NT2/D1 (cell line): Measurements from ENCODE around the gene MGST2.

Experiments used
- DNase-seq: peaks from one replicate; pipeline ENCODE4 v3.0.0-alpha.2; 2011; ENCODE audit warnings: low read depth, low spot score
- H3K27me3 ChIP-seq: 2 replicates; pipeline ENCODE4 v1.6.0; 2011; ENCODE audit warnings: mild to moderate bottlenecking; ENCODE audit not compliant: insufficient read length, insufficient read depth
- H3K36me3 ChIP-seq: 2 replicates; pipeline ENCODE4 v1.6.1; 2011; ENCODE audit warnings: mild to moderate bottlenecking, low read length, mixed read lengths; ENCODE audit not compliant: insufficient read depth, insufficient read length
- H3K4me1 ChIP-seq: 2 replicates; pipeline ENCODE4 v1.5.1; 2011; ENCODE audit not compliant: insufficient read depth, insufficient read length
- H3K4me3 ChIP-seq: 2 replicates; pipeline ENCODE4 v1.5.1; 2011; ENCODE audit warnings: low read depth; ENCODE audit not compliant: insufficient read length
- H3K9ac ChIP-seq: 2 replicates; pipeline ENCODE4 v1.6.0; 2011; ENCODE audit warnings: low read depth; ENCODE audit not compliant: insufficient read length
- H3K9me3 ChIP-seq: 2 replicates; pipeline ENCODE4 v1.5.1; 2011; ENCODE audit warnings: mild to moderate bottlenecking, low read length; ENCODE audit not compliant: insufficient read depth
- SUZ12 ChIP-seq: IDR thresholded peaks from 2 replicates; pipeline ENCODE4 v1.6.1; 2011; ENCODE audit not compliant: insufficient read length, insufficient read depth; ENCODE audit errors: extremely low read depth
- YY1 ChIP-seq: IDR thresholded peaks from 2 replicates; pipeline ENCODE4 v1.6.1; 2011; ENCODE audit not compliant: insufficient read length, insufficient read depth
- ZNF274 ChIP-seq: IDR thresholded peaks from 2 replicates; pipeline ENCODE4 v1.6.1; 2011; ENCODE audit warnings: mild to moderate bottlenecking, low read depth, low read length

MGST2 gene

DNA sequence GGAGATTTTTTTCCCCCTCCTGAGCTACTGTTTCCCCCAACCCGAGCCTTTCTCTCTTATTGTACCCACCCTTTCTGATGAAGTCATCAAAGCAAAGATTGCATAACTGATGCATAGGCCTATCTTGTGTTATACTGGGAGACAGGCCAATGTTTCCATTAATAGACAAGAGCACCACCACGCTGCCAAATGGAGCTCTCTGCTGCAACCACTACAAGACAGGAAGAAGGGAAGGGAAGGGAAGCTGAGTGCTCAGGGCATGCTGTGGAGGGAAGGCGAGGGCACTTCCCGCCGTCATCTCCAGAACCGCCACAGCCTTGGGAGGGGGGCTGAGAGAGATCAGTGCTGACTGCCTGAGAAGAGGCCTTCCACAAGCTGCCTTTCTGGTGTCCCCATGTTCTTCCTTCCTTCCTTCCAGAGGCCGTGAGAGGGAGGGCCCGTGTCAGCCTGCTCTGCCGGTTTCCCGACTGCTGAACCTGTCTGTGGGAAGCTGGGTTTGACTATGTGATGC is 75.0 kb downstream of the MGST2 start:
- peaks cover 9% of the 10 kb centered on the region for H3K27me3 ChIP-seq
- H3K4me3 ChIP-seq: no peak overlapping the region
- H3K4me1 ChIP-seq: no peaks in the 10 kb centered on the region
- no peak for DNase-seq
- H3K36me3 ChIP-seq: no peaks in the 10 kb centered on the region
- H3K9me3 ChIP-seq: no peaks in the 10 kb centered on the region
- no peak overlapping the region for H3K9ac ChIP-seq
- TF ChIP-seq YY1: no peak
- no peak for TF ChIP-seq SUZ12
- no peak for TF ChIP-seq ZNF274

DNA sequence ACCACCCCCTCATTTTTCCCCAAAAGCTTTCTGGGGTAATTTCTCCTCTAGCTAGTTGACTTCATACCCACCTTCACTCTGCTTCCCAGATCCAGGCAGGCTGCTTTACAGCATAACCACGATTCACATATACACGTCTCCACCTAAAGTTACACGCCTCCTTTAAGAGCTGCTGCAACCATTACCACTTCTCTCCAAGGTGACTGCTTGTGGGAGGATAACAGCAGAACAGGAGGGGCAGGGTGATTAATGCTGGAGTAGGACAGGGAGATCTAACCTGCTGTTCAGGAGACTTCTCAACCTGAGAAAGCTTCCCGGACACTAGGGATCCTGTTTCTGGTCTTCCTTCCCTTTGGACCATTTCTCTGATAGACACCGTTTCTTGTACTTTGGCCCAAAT is 77.4 kb downstream of the MGST2 start:
- Histone ChIP-seq H3K9me3 (no peaks in the 10 kb centered on the region), H3K9ac (no peak overlapping the region), H3K27me3 (no peaks in the 10 kb centered on the region), H3K36me3 (no peaks in the 10 kb centered on the region), H3K4me3 (no peak overlapping the region), H3K4me1 (no peaks in the 10 kb centered on the region)
- TF ChIP-seq SUZ12 (no peak), ZNF274 (no peak), YY1 (no peak)
- DNase-seq: no peak

DNA sequence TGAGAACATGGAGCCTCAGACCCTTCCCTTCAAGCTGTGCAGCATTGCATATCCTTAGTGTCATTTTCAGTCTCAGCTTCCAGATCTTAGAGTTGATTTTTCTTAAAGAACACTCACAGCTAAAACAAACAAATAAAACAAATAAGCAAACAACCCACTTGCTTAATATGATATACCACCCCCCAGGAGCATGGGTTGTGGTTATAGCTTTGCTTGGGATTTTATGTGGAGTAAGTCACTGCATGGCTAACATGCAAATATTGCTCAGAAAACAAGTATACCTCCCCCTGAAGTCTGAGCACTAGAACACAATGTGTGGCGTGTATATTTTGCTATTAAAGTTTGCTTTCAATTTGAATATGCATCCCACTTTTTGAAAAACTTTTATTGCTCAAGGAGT is 78.6 kb downstream of the MGST2 start:
- no peaks in the 10 kb centered on the region for H3K9me3 ChIP-seq
- H3K9ac ChIP-seq: no peak overlapping the region
- no peaks in the 10 kb centered on the region for H3K36me3 ChIP-seq
- no peak for DNase-seq
- no peak for TF ChIP-seq SUZ12
- TF ChIP-seq ZNF274: no peak
- TF ChIP-seq YY1: no peak
- no peak overlapping the region for H3K4me3 ChIP-seq
- H3K4me1 ChIP-seq: no peaks in the 10 kb centered on the region
- H3K27me3 ChIP-seq: no peaks in the 10 kb centered on the region

DNA sequence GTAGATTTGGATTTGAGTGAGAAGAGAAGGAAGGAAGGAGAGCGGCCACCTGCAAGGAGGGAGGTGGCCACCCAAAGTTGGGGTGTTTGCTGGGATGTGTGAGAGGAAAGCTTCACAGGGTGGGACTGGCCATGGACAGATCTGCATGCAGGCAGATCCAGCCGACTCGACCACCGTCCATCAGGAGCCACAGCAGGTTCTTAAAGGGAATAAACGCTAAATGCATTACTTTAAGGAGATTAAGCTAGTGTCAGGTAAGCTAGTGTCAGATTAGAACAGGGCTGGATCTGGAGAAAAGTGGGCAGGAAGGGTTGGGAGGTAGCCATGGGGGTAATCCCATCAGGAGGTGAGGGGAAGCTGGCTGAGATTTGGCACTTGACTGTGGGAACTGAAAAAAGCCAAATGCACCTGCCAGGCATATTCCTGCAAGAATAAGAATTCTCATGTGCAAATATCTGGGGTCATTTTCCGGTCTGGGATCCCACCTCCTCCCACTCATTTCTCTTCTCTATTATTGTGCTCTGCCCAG is 79.6 kb downstream of the MGST2 start:
- Histone ChIP-seq H3K4me1 (no peaks in the 10 kb centered on the region), H3K27me3 (no peaks in the 10 kb centered on the region), H3K36me3 (no peaks in the 10 kb centered on the region), H3K4me3 (no peak overlapping the region), H3K9ac (no peak overlapping the region), H3K9me3 (no peaks in the 10 kb centered on the region)
- no peak for DNase-seq
- TF ChIP-seq ZNF274 (no peak), YY1 (no peak), SUZ12 (no peak)

DNA sequence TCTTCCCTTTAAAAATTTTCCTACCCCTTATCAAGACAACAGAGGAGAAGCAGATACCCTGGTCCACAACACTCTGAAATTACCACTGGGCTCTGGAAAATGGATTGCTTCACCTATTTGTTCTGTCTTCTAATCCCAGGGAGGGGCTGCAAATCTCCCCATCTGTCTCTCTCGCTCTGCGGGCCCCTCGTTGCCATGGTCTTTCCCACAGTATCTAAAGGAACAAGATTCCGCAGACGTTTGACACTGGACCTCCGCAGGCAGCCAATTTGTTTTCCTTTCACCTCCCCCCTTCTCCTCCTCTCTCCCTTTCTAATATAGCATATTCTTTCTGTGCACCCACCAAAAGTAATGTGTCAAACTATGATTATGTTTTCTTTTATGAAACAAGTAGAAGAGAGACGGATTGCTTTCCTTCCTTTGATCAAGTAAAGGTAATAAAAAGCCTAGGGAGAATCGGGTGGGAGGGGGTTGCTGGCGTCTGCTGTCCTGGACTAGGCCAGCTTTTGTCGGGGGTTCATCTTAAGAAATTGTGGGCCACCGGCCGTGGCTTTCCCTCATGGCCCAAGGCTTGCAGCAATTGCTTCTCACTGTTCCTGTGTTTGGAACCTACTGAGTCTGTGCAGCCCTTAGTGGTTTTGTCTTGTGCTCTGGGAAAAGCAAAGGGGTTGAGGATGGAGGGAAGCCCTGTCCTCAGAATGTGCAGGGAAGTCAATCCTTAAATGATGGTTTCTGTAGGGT is 81.0 kb downstream of the MGST2 start:
- no peak for DNase-seq

DNA sequence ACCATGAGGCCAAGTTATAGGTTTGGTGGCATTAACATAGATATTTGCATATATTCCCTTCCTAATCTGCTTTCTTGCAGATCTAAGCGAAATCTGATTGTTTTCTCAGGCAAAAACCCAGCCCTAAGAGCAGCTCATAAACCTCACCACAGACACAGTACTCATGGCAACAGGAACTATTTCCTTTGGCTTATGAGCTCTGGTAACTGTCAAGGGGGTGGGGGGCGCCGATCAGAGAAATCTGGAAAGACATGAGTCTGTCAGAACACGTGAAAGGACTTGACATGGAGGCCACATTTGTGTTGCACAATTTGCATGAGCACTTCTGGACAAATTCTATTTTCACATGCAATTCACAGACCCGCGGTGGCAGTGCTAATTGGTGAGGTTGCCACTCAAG is 83.7 kb downstream of the MGST2 start:
- Histone ChIP-seq H3K4me1 (no peaks in the 10 kb centered on the region), H3K27me3 (no peaks in the 10 kb centered on the region), H3K9ac (no peak overlapping the region), H3K9me3 (no peaks in the 10 kb centered on the region; the same call in 1 of the 2 replicates), H3K4me3 (no peak overlapping the region), H3K36me3 (no peaks in the 10 kb centered on the region)
- no peak for DNase-seq
- TF ChIP-seq ZNF274 (no peak), YY1 (no peak)

More for the DNA sequence above, 81.0 kb downstream of the MGST2 start:
- no peak overlapping the region for H3K9ac ChIP-seq
- H3K9me3 ChIP-seq: no peaks in the 10 kb centered on the region; the same call in 1 of the 2 replicates
- no peaks in the 10 kb centered on the region for H3K27me3 ChIP-seq
- no peaks in the 10 kb centered on the region for H3K4me1 ChIP-seq
- TF ChIP-seq SUZ12 (no peak), ZNF274 (no peak), YY1 (no peak)
- no peak overlapping the region for H3K4me3 ChIP-seq
- H3K36me3 ChIP-seq: no peaks in the 10 kb centered on the region

DNA sequence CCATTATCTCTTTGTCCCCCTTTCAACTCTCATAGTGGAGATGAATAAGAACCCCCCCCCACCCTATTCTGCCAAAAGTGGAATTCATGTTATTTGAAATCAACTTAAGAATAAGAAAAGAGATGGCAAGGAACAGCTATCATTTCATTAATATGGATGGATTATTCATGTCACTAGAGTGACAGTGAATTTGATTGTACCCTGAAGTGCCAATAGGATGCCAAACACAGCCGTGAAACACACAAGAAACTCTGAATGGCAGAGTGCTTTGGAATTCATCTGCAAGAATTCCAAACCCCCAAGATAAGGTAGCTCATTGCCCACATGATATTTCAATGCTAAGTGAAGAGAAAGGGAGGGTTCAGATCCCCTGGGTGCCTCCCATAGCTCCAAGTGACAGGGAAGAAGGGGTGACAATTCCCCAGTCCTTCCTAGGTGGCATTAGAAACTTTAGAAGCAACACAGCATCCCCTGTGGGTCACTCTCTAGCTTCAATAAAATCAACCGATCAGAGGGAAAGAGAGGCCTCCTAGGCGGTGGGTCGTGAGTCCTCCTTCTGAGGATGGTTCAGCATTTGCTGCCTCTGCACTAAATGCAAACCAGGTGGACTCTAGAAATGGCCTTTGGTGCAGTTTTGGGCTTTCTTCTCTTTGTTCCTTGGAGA is 84.3 kb downstream of the MGST2 start:
- no peaks in the 10 kb centered on the region for H3K27me3 ChIP-seq
- no peak overlapping the region for H3K4me3 ChIP-seq
- TF ChIP-seq YY1 (no peak), SUZ12 (no peak), ZNF274 (no peak)
- H3K9me3 ChIP-seq: no peaks in the 10 kb centered on the region; the same call in 1 of the 2 replicates
- no peak for DNase-seq
- no peak overlapping the region for H3K9ac ChIP-seq
- H3K36me3 ChIP-seq: no peaks in the 10 kb centered on the region
- H3K4me1 ChIP-seq: no peaks in the 10 kb centered on the region
